RWPE2 (cell line): ENCODE results near the gene HYAL1.
A peak's percentile ranks its signal among the peaks of the same experiment; 100 is the strongest.

ENCODE experiments used
- ATAC-seq: fragments of 200-7000 bp; cut with Tn5 transposase; 3 replicates; pipeline ENCODE4 v1.9.1; 2021; ENCODE audit warnings: low read depth
- DNase-seq: peaks from one replicate; pipeline ENCODE4 v3.0.0-alpha.2; 2020; ENCODE audit warnings: low spot score
- H3K27ac ChIP-seq: fragments of 450-650 bp; 2 replicates; pipeline ENCODE4 v1.5.1; 2017; ENCODE audit warnings: mild to moderate bottlenecking; ENCODE audit not compliant: poor library complexity, severe bottlenecking
- H3K27me3 ChIP-seq: fragments of 250-450 bp; sonication (Bioruptor Pico); 2 replicates; pipeline ENCODE4 v1.5.1; 2021; ENCODE audit warnings: mild to moderate bottlenecking, moderate library complexity; ENCODE audit not compliant: insufficient read depth, poor library complexity, severe bottlenecking
- H3K36me3 ChIP-seq: fragments of 250-450 bp; sonication (Bioruptor Pico); 2 replicates; pipeline ENCODE4 v1.5.1; 2020; ENCODE audit warnings: low read depth, mild to moderate bottlenecking, moderate library complexity
- H3K4me1 ChIP-seq: fragments of 250-450 bp; sonication (Bioruptor Pico); 2 replicates; pipeline ENCODE4 v1.5.1; 2021; ENCODE audit warnings: mild to moderate bottlenecking, moderate library complexity; ENCODE audit not compliant: insufficient read depth, poor library complexity, severe bottlenecking
- H3K4me3 ChIP-seq: fragments of 250-450 bp; sonication (Bioruptor Pico); 2 replicates; pipeline ENCODE4 v1.5.1; 2021; ENCODE audit warnings: mild to moderate bottlenecking, moderate library complexity; ENCODE audit not compliant: severe bottlenecking
- H3K9me3 ChIP-seq: fragments of 250-450 bp; sonication (Bioruptor Pico); 2 replicates; pipeline ENCODE4 v1.5.1; 2021; ENCODE audit warnings: mild to moderate bottlenecking, moderate library complexity; ENCODE audit not compliant: severe bottlenecking
- CTCF ChIP-seq: fragments of 450-650 bp; IDR thresholded peaks from one replicate; pipeline ENCODE4 v1.5.1; 2017; ENCODE audit warnings: mild to moderate bottlenecking, moderate library complexity; ENCODE audit not compliant: poor library complexity, severe bottlenecking

Gene HYAL1

GRCh38 chr3:50292159-50293078, 11.0 kb downstream of the HYAL1 start, which contains the start of gene IFRD2:
Gene IFRD2, minus strand, starts transcription at chr3:50292429. Its CDS starts 155 bp downstream, at chr3:50292274.
- DNase-seq, result peak; percentile 97
- Histone ChIP-seq H3K9me3 (no peaks in the 10 kb centered on the region), H3K27ac (peak within 1 kb of the TSS; percentile 70), H3K4me3 (peak within 1 kb of the TSS; percentile 49), H3K36me3 (peaks cover 33% of the 10 kb centered on the region), H3K27me3 (no peaks in the 10 kb centered on the region), H3K4me1 (no peaks in the 10 kb centered on the region)
- ATAC-seq, result peak; percentile 96
- peak; percentile 11 for TF ChIP-seq CTCF

DNA sequence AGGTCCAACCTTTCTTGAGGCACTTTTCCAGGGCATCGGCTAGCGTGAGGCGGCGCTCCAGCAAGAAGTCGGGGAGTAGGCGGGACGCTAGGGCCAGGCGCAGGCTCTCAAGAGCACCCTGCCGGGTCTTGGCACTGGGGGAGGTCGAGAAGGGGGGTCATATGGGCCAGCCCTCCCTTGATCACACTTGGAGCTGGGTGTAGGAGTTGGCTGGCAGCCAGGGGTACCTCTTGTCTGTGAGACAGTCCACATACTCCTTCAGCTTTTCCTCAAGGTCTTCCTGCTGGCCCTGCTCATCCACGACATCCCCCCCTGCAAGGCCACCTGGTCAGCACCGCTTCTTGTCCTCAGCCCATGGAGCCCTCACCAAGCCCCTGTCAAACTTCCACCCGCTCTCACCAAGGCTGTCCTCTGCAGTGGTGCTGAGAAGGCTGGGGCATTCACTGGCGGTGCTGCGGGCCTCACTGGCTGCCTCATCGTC, 13.2 kb downstream of the HYAL1 start:
- Histone ChIP-seq H3K4me3 (no peak overlapping the region), H3K36me3 (peaks cover 37% of the 10 kb centered on the region), H3K27me3 (no peaks in the 10 kb centered on the region), H3K27ac (no peak overlapping the region), H3K9me3 (no peaks in the 10 kb centered on the region), H3K4me1 (no peaks in the 10 kb centered on the region)
- no peak for TF ChIP-seq CTCF
- ATAC-seq (no peak), DNase-seq (peak; percentile 61)

GRCh38 chr3:50289130-50289529, 14.2 kb downstream of the HYAL1 start:
- H3K36me3 ChIP-seq, result peaks cover 37% of the 10 kb centered on the region

DNA sequence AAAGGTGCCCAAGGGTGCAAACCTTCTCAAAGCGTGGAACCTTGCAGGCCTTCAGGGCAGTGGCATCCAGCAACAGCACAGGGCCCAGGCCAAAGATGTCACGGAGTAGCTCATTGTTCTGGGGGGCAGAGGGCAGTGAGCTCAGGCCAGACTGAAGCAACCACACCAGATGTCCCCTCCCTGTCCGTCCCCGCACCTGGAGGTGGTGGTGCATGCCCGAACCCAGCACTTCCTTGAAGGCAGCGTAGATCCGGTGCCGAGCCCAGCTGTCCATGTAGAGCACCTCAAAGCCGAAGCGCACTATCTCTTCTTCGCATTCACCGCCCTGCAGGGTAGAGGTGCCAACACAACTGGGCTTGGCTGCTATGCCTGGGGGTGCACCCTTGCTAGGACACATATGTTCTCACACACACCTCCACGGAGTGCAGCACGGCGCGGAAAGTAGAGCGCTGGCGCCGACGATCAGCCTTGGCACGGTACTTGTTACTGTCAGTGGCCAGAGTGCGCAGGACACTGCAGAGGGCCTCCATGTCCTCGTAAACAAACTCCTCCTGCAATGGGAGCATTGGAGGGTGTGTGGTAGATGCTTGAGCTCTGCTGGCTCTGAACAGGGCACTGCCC, 14.9 kb downstream of the HYAL1 start:
- TF ChIP-seq CTCF, result no peak
- H3K27me3 ChIP-seq, result no peaks in the 10 kb centered on the region

More at GRCh38 chr3:50289130-50289529, 14.2 kb downstream of the HYAL1 start:
- Histone ChIP-seq H3K4me3 (no peak overlapping the region), H3K9me3 (no peaks in the 10 kb centered on the region), H3K27me3 (no peaks in the 10 kb centered on the region), H3K4me1 (no peaks in the 10 kb centered on the region), H3K27ac (no peak overlapping the region)
- no peak for TF ChIP-seq CTCF
- DNase-seq, result no peak
- no peak for ATAC-seq

More for the DNA sequence above, 14.9 kb downstream of the HYAL1 start:
- no peak for DNase-seq
- Histone ChIP-seq H3K27ac (no peak overlapping the region), H3K4me3 (no peak overlapping the region), H3K9me3 (no peaks in the 10 kb centered on the region), H3K36me3 (peaks cover 37% of the 10 kb centered on the region), H3K4me1 (no peaks in the 10 kb centered on the region)
- ATAC-seq, result no peak
